Activated CD4-positive, alpha-beta T cell treated with anti-CD3 and anti-CD28 coated beads, Interleukin-2, amount 10 ng/mL, durations not matched to agents 7 days and 5 days (primary cell): Measurements from ENCODE around the gene PRLH. TPM values are rescaled to one million over a fixed set of nuclear protein-coding genes. Genes with fewer than 3 reads are reported as not detected.

Experiments used
- CTCF ChIA-PET: fragments of 350-600 bp; sonication (Branson Sonifier 250); formaldehyde crosslinking; loops from one replicate; lab custom pipeline; 2021; ENCODE audit warnings: antibody characterized with exemption; lab: Charles Lee
- POLR2A ChIA-PET: fragments of 350-600 bp; sonication (Branson Sonifier 250); formaldehyde crosslinking; loops from one replicate; lab custom pipeline; 2021; ENCODE audit warnings: antibody characterized with exemption; lab: Charles Lee
- DNase-seq: peaks from one replicate; pipeline ENCODE4 v3.0.0-alpha.2; 2020
- H3K27ac Mint-ChIP-seq: one replicate; pipeline ENCODE4 v1.8.0; 2021; ENCODE audit warnings: mild to moderate bottlenecking, moderate library complexity, mixed read lengths
- H3K27me3 Mint-ChIP-seq: one replicate; pipeline ENCODE4 v1.8.0; 2021; ENCODE audit warnings: mixed read lengths
- H3K36me3 Mint-ChIP-seq: one replicate; pipeline ENCODE4 v1.8.0; 2021; ENCODE audit warnings: low read depth, mixed read lengths
- H3K4me1 Mint-ChIP-seq: one replicate; pipeline ENCODE4 v1.8.0; 2021; ENCODE audit warnings: mixed read lengths
- H3K4me3 Mint-ChIP-seq: one replicate; pipeline ENCODE4 v1.8.0; 2021; ENCODE audit warnings: mild to moderate bottlenecking, moderate library complexity, mixed read lengths
- H3K9me3 Mint-ChIP-seq: one replicate; pipeline ENCODE4 v1.8.0; 2021; ENCODE audit warnings: mixed read lengths
- total RNA-seq, 2 experiments: library from RNA; stranded (reverse); gene quantifications; one replicate each; pipeline ENCODE4 v1.2.3, GENCODE V29; 2021

The PRLH gene
- total RNA-seq, 2 experiments from 2014 or later, result not detected

- Mint-ChIP-seq H3K36me3 (no peaks in the 10 kb centered on the region), H3K9me3 (no peaks in the 10 kb centered on the region), H3K4me3 (no peak overlapping the region), H3K4me1 (no peaks in the 10 kb centered on the region), H3K27me3 (no peaks in the 10 kb centered on the region), H3K27ac (no peak overlapping the region)
- DNase-seq, result no peak
- CTCF ChIA-PET, result interaction anchor here (1.3 to 2.6 kb wide), 2 partner anchors 20 to 40 kb away, joined by 3 to 7 read pairs; no protein-coding TSS in a partner anchor
- POLR2A ChIA-PET, result no interaction called here
These were observed 34.2 kb upstream of the PRLH start for GRCh38 chr2:237532160-237532559.

DNA sequence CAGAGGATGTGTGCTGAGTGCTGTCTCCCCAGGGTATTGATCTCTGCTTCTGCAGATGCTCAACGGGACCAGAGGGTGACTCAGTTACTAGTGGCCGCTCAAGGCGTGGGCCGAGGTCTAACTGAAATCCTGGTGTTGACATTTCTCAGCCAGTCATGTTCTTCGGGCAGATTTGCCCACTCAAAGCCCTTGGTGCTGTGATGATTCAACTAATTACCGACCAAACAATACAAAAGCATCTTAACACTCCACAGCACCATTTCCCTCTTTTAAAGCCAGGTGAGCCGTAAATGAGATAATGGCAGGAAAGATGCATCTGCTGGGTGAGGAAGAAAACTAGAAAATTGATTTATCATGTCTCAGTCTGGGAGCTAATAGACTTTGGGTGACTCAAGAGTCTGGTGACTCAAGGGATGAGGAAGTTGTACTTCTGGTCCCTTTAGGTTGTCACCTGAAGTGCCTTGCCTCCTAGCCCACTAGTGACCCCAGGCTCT, 32.7 kb upstream of the PRLH start:
- Mint-ChIP-seq H3K27ac (no peak overlapping the region), H3K4me1 (no peaks in the 10 kb centered on the region), H3K27me3 (no peaks in the 10 kb centered on the region), H3K4me3 (no peak overlapping the region), H3K36me3 (no peaks in the 10 kb centered on the region), H3K9me3 (no peaks in the 10 kb centered on the region)
- ChIA-PET CTCF (interaction anchor here (1.1 to 2.6 kb wide), 3 partner anchors 16 to 38 kb away, joined by 3 to 7 read pairs (median 3); no protein-coding TSS in a partner anchor), POLR2A (no interaction called here)
- no peak for DNase-seq

GRCh38 chr2:237534380-237534779, 32.0 kb upstream of the PRLH start:
- Mint-ChIP-seq H3K36me3 (no peaks in the 10 kb centered on the region), H3K27me3 (no peaks in the 10 kb centered on the region), H3K4me1 (no peaks in the 10 kb centered on the region), H3K27ac (no peak overlapping the region), H3K4me3 (no peak overlapping the region), H3K9me3 (no peaks in the 10 kb centered on the region)
- no peak for DNase-seq
- ChIA-PET CTCF (interaction anchor here (2.6 kb wide), 1 partner anchor 37 kb away, joined by 7 read pairs; no protein-coding TSS in a partner anchor), POLR2A (no interaction called here)

DNA sequence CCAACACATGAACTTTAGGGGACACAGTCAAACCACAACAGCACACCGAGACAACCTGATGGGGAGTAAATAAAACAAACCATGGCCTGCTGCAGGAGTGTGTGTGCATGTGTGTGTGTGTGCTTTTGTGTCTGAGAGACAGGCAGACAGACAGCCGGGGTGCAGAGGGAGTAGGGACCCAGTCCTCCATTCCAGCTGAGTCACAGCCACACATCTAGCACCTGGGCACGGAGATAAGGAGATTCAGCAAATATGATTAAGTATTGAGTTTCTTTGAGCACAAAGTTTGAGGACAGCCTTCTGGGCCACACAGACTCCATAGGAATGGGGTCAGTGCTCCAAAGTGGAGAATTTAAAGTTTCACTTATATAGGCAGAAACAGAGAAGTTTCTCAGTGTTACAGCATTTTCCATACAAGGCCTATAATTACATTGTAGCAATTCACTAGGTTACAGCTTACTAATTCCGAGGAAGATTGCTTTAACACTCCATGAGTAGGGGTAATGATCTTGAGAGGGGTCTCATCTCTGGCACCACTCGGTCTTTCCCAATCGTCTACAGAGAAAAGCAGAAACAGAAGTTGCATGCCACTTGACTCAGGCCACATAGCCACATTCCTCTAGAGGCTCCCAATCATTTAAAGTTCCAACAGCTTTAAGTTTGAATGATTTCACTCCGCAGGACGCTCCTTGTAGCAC, 30.8 kb upstream of the PRLH start:
- H3K27me3 Mint-ChIP-seq, result no peaks in the 10 kb centered on the region
- H3K4me3 Mint-ChIP-seq, result no peak overlapping the region
- H3K9me3 Mint-ChIP-seq, result no peaks in the 10 kb centered on the region
- no peak overlapping the region for H3K27ac Mint-ChIP-seq
- no peaks in the 10 kb centered on the region for H3K36me3 Mint-ChIP-seq
- H3K4me1 Mint-ChIP-seq, result no peaks in the 10 kb centered on the region
- CTCF ChIA-PET, result interaction anchor here (1.1 kb wide), 1 partner anchor 27 kb away, joined by 3 read pairs; no protein-coding TSS in a partner anchor
- POLR2A ChIA-PET, result no interaction called here
- DNase-seq, result no peak

- ChIA-PET CTCF (interaction anchor here (1.1 kb wide), 1 partner anchor 26 kb away, joined by 3 read pairs; no protein-coding TSS in a partner anchor), POLR2A (no interaction called here)
- no peak overlapping the region for H3K4me3 Mint-ChIP-seq
- no peaks in the 10 kb centered on the region for H3K27me3 Mint-ChIP-seq
- H3K27ac Mint-ChIP-seq, result no peak overlapping the region
- H3K36me3 Mint-ChIP-seq, result no peaks in the 10 kb centered on the region
- DNase-seq, result no peak
- no peaks in the 10 kb centered on the region for H3K9me3 Mint-ChIP-seq
- no peaks in the 10 kb centered on the region for H3K4me1 Mint-ChIP-seq
These were observed 30.3 kb upstream of the PRLH start for GRCh38 chr2:237536083-237536415.

DNA sequence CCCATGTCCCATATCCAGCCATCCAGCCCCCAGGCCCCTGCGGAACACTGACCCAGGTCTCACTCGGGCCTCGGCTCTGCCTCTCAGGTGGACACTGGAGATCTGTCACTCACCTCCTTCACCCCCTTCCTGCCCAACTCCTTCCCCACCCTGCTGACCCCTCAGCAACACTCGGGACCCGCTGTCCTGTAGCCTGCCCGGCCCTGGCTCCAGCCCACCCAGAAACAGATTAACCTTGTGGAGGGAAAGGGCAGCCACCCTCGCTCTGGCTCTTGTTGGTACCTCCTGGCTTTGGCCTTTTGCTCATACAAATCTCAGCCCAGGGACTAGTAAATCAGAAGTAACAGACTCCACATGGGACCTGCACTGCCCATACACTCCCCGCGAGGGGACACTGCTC, 29.8 kb upstream of the PRLH start:
- Mint-ChIP-seq H3K9me3 (no peaks in the 10 kb centered on the region), H3K4me3 (no peak overlapping the region)

DNA sequence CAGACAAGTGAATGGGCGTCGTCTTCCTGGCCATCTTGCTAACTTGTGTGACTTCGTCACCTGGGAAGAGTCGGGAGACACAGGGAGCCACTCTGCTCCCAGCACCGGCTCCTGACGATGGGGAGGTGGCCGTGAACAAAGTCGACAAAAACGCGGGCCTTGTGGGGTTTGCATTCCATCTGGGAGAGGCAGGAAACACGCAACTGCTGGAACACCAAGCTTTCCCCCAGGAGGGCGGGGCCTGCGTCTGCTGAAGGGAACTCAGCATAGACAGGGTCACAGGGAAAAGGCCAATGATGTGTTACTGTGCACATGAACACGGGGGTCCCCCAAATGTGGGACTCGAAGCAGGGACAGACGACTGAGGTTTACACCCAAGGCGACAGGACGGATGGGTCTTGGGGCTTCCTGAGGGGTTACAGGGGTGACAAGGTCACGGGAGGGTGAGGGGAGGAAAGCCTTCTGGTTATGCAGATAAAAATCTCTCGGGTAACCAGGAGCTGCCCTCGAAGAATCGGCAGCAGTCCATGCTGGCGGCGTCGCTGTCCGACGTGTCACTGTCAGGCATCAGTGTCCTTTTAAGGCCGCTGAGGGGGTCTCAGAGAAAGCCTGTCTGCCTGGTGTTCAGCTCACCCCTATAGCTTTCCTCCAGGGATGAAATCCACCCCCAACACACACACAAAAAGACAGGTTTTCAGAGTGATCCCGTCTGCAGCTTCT, 28.2 kb upstream of the PRLH start:
- H3K27ac Mint-ChIP-seq, result peak overlapping the region; percentile 50
- CTCF ChIA-PET, result interaction anchor here (1.0 kb wide), 1 partner anchor 20 kb away, joined by 4 read pairs; no protein-coding TSS in a partner anchor
- H3K4me1 Mint-ChIP-seq, result no peaks in the 10 kb centered on the region
- H3K36me3 Mint-ChIP-seq, result no peaks in the 10 kb centered on the region
- DNase-seq, result no peak
- no peaks in the 10 kb centered on the region for H3K9me3 Mint-ChIP-seq
- POLR2A ChIA-PET, result no interaction called here
- H3K4me3 Mint-ChIP-seq, result no peak overlapping the region
- H3K27me3 Mint-ChIP-seq, result no peaks in the 10 kb centered on the region

More for the DNA sequence above, 29.8 kb upstream of the PRLH start:
- no peak for DNase-seq
- no peak overlapping the region for H3K27ac Mint-ChIP-seq
- CTCF ChIA-PET, result no interaction called here
- H3K36me3 Mint-ChIP-seq, result no peaks in the 10 kb centered on the region
- H3K27me3 Mint-ChIP-seq, result no peaks in the 10 kb centered on the region
- POLR2A ChIA-PET, result no interaction called here
- no peaks in the 10 kb centered on the region for H3K4me1 Mint-ChIP-seq

DNA sequence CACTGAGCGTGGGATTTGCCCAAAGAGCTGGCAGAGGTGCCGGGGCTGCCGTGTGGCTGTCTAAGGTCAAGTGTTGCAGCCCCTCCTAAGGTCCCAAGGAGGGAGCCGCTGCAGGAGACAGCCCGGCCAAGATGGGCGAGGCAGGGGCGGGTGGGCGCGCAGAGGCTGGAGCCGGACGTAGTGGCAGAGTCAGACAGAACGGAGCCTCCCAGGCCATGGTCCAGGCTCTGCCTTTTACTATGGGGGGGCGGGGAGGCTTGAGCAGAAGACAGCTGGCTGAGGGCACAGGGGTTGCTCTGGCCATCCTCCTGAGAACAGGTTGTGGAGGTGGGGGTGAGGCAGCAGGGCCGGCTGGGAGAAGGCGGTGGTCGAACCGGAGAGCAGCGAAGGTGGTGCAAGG, 27.5 kb upstream of the PRLH start:
- no peak for DNase-seq
- CTCF ChIA-PET, result interaction anchor here (1.0 kb wide), 1 partner anchor 19 kb away, joined by 4 read pairs; no protein-coding TSS in a partner anchor
- Mint-ChIP-seq H3K36me3 (no peaks in the 10 kb centered on the region), H3K27ac (no peak overlapping the region), H3K27me3 (no peaks in the 10 kb centered on the region), H3K9me3 (no peaks in the 10 kb centered on the region), H3K4me1 (no peaks in the 10 kb centered on the region), H3K4me3 (no peak overlapping the region)
- POLR2A ChIA-PET, result no interaction called here

DNA sequence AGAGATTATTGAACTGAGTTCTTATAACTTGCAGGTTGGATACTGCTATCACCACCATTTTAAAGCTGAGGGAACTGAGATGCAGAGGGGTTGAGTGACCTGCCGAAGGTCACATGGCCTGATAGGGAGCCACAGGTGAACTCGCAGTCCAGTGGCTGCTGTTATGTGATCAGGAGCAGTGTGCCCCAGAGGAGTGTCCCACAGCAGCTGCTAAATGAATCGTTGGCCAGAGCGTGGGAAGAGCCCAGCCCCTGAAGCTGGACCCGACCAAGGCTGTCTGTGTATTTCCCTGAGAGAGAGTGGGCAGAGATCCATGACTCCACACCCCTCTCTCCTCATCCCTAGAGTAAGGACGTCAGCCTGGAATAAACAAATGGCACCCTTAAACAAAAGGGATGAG, 26.7 kb upstream of the PRLH start:
- DNase-seq, result no peak
- Mint-ChIP-seq H3K27me3 (no peaks in the 10 kb centered on the region), H3K4me3 (no peak overlapping the region), H3K4me1 (no peaks in the 10 kb centered on the region), H3K9me3 (no peaks in the 10 kb centered on the region), H3K36me3 (no peaks in the 10 kb centered on the region), H3K27ac (peak overlapping the region; percentile 33)
- POLR2A ChIA-PET, result interaction anchor here (0.6 kb wide), 1 partner anchor 1705 kb away, joined by 3 read pairs; no protein-coding TSS in a partner anchor
- CTCF ChIA-PET, result interaction anchor here (1.7 kb wide), 1 partner anchor 27 kb away, joined by 6 read pairs; no protein-coding TSS in a partner anchor

GRCh38 chr2:237540223-237540775, 26.1 kb upstream of the PRLH start:
- Mint-ChIP-seq H3K9me3 (no peaks in the 10 kb centered on the region), H3K4me3 (no peak overlapping the region), H3K36me3 (no peaks in the 10 kb centered on the region), H3K27ac (no peak overlapping the region), H3K27me3 (no peaks in the 10 kb centered on the region), H3K4me1 (no peaks in the 10 kb centered on the region)
- CTCF ChIA-PET, result interaction anchor here (1.7 kb wide), 1 partner anchor 28 kb away, joined by 6 read pairs; no protein-coding TSS in a partner anchor
- DNase-seq, result no peak
- POLR2A ChIA-PET, result interaction anchor here (0.6 kb wide), 1 partner anchor 1705 kb away, joined by 3 read pairs; no protein-coding TSS in a partner anchor

DNA sequence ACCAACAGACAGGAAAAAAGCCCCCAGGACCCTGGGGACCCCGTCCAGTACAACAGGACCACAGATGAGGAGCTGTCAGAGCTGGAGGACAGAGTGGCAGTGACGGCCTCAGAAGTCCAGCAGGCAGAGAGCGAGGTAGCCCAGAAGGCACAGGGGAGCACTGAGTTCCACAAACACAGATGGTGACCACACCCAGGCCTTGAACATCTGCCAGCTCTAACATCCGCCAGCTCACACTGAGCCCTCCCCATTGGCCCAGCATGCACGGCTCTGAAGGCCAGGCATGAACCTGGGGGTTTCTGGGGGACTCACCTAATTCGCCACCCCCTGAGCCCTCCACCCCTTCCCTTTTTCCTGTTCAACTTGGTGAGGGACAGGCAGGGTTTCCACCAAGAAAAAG, 25.6 kb upstream of the PRLH start:
- Mint-ChIP-seq H3K4me1 (no peaks in the 10 kb centered on the region), H3K36me3 (no peaks in the 10 kb centered on the region), H3K9me3 (no peaks in the 10 kb centered on the region), H3K4me3 (no peak overlapping the region), H3K27me3 (no peaks in the 10 kb centered on the region), H3K27ac (no peak overlapping the region)
- no peak for DNase-seq
- POLR2A ChIA-PET, result no interaction called here
- CTCF ChIA-PET, result interaction anchor here (1.7 kb wide), 1 partner anchor 29 kb away, joined by 6 read pairs; no protein-coding TSS in a partner anchor

- Mint-ChIP-seq H3K27ac (no peak overlapping the region), H3K9me3 (no peaks in the 10 kb centered on the region), H3K4me3 (no peak overlapping the region), H3K27me3 (no peaks in the 10 kb centered on the region), H3K36me3 (no peaks in the 10 kb centered on the region), H3K4me1 (no peaks in the 10 kb centered on the region)
- no peak for DNase-seq
- ChIA-PET POLR2A (no interaction called here), CTCF (interaction anchor here (1.7 kb wide), 1 partner anchor 29 kb away, joined by 6 read pairs; no protein-coding TSS in a partner anchor)
These were observed 25.1 kb upstream of the PRLH start for GRCh38 chr2:237541243-237541642.
